ENCODE data around the gene CSTF2T. TPM values are rescaled to one million over a fixed set of nuclear protein-coding genes. Genes with fewer than 3 reads are reported as not detected.

Gene CSTF2T
- total RNA-seq = 10 to 100 TPM; 14.5 to 14.8 TPM
- long read RNA-seq, full-length matches to known transcripts = 9 of 9 reads
- long read RNA-seq, partial matches to known transcripts = 0 of 9 reads
- long read RNA-seq, other reads (novel, unspliced or antisense) = 0 of 9 reads

GRCh38 chr10:51699475-51700227, at the start of gene CSTF2T:
Gene CSTF2T (minus strand): TSS chr10:51699595. CDS start chr10:51699549, 46 bp downstream.
- intact Hi-C loops (cut with DNase I, micrococcal nuclease) = no loop called here
- DNase-seq (peak; percentile 89 to 91), ATAC-seq (peak; percentile 98)

DNA sequence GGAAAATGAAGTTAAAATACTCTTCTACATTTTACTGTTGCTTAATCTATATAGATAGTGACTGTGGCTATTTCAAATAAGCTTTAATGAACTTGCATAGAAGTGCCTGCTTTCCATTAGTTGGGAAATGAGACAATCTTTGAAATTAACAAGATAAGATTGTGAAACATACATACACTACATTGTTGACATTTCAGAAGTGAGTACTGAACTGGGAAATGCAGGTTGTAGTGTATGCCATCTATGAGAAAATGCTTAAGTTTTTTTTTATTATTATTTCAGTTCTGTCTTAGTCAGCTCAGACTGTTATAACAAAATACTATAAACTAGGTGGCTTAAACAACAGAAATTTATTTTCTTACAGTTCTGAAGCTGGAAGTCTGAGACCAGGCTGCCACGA, 49.6 kb upstream of the CSTF2T start:
- no peak for DNase-seq
- intact Hi-C loops (cut with DNase I, micrococcal nuclease) = no loop called here
- ATAC-seq = no peak

GRCh38 chr10:51747216-51747615, 47.8 kb upstream of the CSTF2T start:
- no peak for ATAC-seq
- no peak for DNase-seq
- intact Hi-C loops (cut with DNase I, micrococcal nuclease) = no loop called here

GRCh38 chr10:51745397-51745796, 46.0 kb upstream of the CSTF2T start:
- intact Hi-C loops (cut with DNase I, micrococcal nuclease) = no loop called here
- no peak for ATAC-seq
- no peak for DNase-seq

DNA sequence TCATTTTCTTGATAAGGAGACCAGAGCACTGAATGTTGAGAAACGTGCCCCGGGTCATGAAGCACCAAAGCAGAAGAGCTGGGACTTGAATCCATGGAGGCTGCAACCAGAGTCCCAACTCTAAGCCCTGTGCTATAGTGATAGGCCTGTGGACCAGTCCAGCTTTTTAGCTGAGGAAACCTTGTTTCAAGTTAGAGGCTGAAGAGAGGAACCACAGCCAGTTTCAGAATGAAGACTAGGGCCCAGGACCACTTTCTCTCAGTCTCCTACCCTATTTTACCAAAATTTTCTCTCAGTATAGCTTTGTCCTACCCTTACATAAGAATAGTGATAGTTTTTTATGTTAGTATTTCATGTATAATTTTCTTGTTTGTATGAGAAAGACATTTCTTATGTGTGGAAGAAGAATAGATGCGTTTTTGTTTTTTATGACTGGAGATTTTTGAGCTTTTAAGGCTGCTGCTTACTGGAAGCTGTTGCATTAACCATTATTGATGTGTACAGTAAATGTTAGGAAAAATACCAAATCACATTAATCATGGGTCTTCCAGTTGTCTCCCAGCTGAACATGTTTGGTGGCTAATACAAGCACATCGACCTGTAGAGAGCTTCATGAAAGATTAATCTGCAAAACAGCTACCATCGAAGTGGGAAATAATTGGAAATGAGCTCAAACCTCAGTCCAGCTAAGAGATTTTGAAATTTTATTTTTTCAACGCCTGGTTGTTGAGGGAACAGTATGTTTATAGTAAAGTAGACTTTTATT, 45.0 kb upstream of the CSTF2T start:
- intact Hi-C loops (cut with DNase I, micrococcal nuclease) = no loop called here
- ATAC-seq (no peak), DNase-seq (no peak)

GRCh38 chr10:51743146-51743545, 43.8 kb upstream of the CSTF2T start:
- DNase-seq (no peak), ATAC-seq (no peak)
- intact Hi-C loops (cut with DNase I, micrococcal nuclease) = no loop called here

DNA sequence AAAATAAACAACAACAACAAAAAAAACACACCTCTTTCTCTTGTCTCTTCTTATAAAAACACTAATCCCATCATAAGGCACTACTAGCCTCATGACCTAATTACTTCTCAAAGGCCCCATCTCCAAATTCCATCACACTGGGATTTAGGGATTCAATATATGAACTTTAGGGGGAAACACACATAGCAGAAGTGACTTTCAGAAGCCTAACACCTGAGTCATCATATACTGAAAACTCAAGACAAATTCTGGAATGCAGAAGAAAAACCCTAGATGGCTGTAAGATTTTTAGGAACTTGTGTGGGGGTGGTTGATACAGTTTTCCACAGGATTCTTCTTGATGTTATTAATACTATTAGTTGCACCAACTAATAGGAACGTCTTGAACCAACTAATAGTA, 33.7 kb upstream of the CSTF2T start:
- intact Hi-C loops (cut with DNase I, micrococcal nuclease) = no loop called here
- DNase-seq (no peak), ATAC-seq (no peak)

- ATAC-seq (peak; percentile 55), DNase-seq (no peak)
- intact Hi-C loops (cut with DNase I, micrococcal nuclease) = no loop called here
Observed at GRCh38 chr10:51729822-51730555, 30.6 kb upstream of the CSTF2T start.

DNA sequence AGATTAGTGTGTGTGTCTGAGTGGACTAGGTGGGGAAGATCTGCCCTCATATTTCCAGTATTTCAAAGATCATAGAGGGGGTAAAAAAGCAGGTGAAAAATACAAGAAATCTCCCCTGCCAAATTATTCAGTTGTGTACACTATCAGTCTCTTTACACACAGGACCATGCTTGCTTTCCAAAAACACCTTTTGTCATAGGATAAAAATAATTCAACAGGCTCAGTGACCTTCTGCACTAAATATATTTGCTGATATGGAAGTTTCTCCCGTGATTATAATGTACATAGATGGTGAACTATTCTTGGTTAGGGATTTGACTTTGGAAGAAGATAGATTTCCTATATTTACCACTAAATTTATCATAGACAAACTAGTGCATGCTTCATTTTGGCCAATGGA, 24.6 kb upstream of the CSTF2T start:
- ATAC-seq (no peak), DNase-seq (no peak)
- intact Hi-C loops (cut with DNase I, micrococcal nuclease) = no loop called here

- intact Hi-C loops (cut with DNase I, micrococcal nuclease) = no loop called here
- ATAC-seq = peak; percentile 92
- no peak for DNase-seq
Observed at GRCh38 chr10:51718804-51719291, 19.5 kb upstream of the CSTF2T start.

DNA sequence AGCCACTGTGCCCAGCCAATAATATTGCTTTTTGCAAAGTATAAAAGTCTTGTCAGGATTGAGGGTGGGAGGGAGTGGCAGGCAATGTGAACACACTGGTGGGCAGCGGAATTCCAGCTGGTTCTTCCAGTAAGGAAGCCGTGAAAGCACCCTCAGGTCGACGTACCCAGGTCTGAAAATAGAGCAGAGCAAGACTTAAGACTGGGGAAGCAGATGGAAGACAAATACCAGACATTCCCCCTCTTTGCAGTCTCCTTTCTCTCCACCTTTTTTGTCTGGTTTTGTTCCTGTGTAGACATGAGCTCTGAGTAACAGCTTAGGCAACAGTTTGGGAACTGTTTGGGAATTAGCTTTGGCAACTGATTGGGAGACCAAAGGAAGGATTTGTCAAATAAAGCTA, 17.6 kb upstream of the CSTF2T start:
- DNase-seq = no peak
- no peak for ATAC-seq
- intact Hi-C loops (cut with DNase I, micrococcal nuclease) = no loop called here

GRCh38 chr10:51711519-51711891, 12.1 kb upstream of the CSTF2T start:
- DNase-seq (no peak), ATAC-seq (no peak)
- intact Hi-C loops (cut with DNase I, micrococcal nuclease) = no loop called here

DNA sequence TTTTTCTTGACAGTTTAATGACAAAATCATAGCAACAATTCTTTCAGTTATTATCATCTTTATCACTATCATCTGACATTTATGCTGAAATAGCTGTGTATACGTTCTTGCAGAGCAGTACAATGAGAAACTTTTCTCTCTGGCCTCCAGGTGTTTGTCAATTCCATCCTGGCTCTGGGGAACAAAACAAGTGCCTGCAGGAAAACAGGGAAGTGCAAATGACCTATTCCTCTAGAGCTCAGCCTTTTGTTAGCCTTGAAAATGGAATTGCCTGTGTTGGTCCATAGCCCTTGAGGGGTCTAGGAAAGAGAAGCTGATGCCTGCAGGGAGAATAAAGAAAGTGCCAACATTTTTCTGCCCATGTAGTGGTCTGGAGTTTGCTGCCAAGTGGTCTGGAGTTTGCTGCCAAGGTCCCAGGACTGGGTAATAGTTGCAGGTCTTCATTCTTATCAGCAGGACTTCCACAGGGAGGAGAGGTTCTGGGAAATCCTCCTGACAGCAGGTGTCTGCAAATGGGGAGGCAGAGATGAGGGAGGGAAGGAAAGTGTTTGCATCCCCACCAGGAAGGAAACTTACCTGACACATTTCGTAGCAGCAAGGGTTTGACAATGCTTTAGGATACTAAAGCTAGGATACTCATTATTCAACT, 10.1 kb upstream of the CSTF2T start:
- no peak for DNase-seq
- intact Hi-C loops (cut with DNase I, micrococcal nuclease) = no loop called here
- ATAC-seq = no peak

- intact Hi-C loops (cut with DNase I, micrococcal nuclease) = no loop called here
- DNase-seq = no peak
- ATAC-seq = no peak
Observed at GRCh38 chr10:51708609-51709008, 9.2 kb upstream of the CSTF2T start.

GRCh38 chr10:51707821-51708424, 8.5 kb upstream of the CSTF2T start:
- DNase-seq = no peak
- no peak for ATAC-seq
- intact Hi-C loops (cut with DNase I, micrococcal nuclease) = no loop called here

GRCh38 chr10:51707392-51707791, 8.0 kb upstream of the CSTF2T start:
- ATAC-seq (no peak), DNase-seq (no peak)
- intact Hi-C loops (cut with DNase I, micrococcal nuclease) = no loop called here

GRCh38 chr10:51706225-51706624, 6.8 kb upstream of the CSTF2T start:
- intact Hi-C loops (cut with DNase I, micrococcal nuclease) = no loop called here
- peak; percentile 28 to 74 for DNase-seq
- no peak for ATAC-seq

- intact Hi-C loops (cut with DNase I, micrococcal nuclease) = no loop called here
- ATAC-seq = no peak
- no peak for DNase-seq
Observed at GRCh38 chr10:51705774-51706173, 6.4 kb upstream of the CSTF2T start.

Data from left colon (tissue), 2 donors.